Measurements from ENCODE around the gene ATAD1.
"Not testable (repeated sequence)": the region's sequence is repeated elsewhere in the genome, so short reads cannot be mapped to it uniquely, and the experiment has no call there.

Gene ATAD1

GRCh38 chr10:87816163-87816897 lies 1.7 kb downstream of the ATAD1 start:
- Mint-ChIP-seq H3K36me3 (ENCODE audit: insufficient read depth) (peaks cover 32% of the 10 kb centered on the region), H3K27me3 (no peaks in the 10 kb centered on the region), H3K4me3 (peak overlapping the region; percentile 94), H3K9me3 (no peaks in the 10 kb centered on the region), H3K27ac (ENCODE audit: low read depth) (peak overlapping the region; percentile 95), H3K4me1 (peaks cover 47% of the 10 kb centered on the region)
- DNase-seq (ENCODE audit: low spot score in 2 of 2) (no peak), ATAC-seq (replicated peaks; ENCODE audit: extremely low read depth, poor library complexity, severe bottlenecking) (no peak)

DNA sequence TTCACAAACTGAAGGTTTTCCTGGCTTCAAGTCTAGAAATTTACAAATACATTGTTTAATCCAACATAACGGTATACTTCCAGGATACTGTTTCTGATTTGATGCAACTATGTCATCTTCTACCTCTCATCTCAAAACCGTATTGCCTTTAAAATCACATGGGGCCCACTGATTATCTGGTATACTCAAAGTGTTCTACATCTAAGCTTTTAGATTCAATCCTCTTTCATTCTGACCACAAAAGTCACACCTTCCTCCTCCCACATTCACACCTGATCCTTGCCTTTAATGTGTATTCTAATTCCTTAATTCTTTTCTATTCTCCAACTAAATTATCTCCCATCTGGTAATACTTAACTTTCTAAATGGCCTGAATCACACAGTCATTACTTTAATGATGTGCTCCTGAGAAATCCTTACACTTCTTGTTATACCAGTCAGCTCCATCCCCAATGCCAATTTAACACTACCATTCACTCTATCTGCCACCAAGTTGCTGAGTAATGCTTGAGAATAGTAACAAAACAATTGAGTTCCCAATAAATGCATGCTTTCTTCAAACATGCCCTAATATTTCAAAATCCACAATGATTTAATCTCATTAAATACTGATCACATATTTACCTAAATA lies 13.0 kb downstream of the ATAD1 start:
- no peaks in the 10 kb centered on the region for H3K27me3 Mint-ChIP-seq
- no peak overlapping the region for H3K4me3 Mint-ChIP-seq
- peaks cover 13% of the 10 kb centered on the region for H3K36me3 Mint-ChIP-seq (ENCODE audit: insufficient read depth)
- DNase-seq (ENCODE audit: low spot score in 2 of 2) (no peak), ATAC-seq (replicated peaks; ENCODE audit: extremely low read depth, poor library complexity, severe bottlenecking) (no peak)
- H3K9me3 Mint-ChIP-seq = no peaks in the 10 kb centered on the region
- peaks cover 46% of the 10 kb centered on the region for H3K4me1 Mint-ChIP-seq
- H3K27ac Mint-ChIP-seq (ENCODE audit: low read depth) = peak overlapping the region; percentile 62

GRCh38 chr10:87803831-87804230 lies 14.2 kb downstream of the ATAD1 start:
- H3K27me3 Mint-ChIP-seq = no peaks in the 10 kb centered on the region

GRCh38 chr10:87803328-87803727 lies 14.7 kb downstream of the ATAD1 start:
- H3K36me3 Mint-ChIP-seq (ENCODE audit: insufficient read depth) = peaks cover 13% of the 10 kb centered on the region
- H3K9me3 Mint-ChIP-seq = no peaks in the 10 kb centered on the region
- no peaks in the 10 kb centered on the region for H3K27me3 Mint-ChIP-seq
- no peak overlapping the region for H3K27ac Mint-ChIP-seq (ENCODE audit: low read depth)
- DNase-seq (ENCODE audit: low spot score in 2 of 2) = no peak
- ATAC-seq (replicated peaks; ENCODE audit: extremely low read depth, poor library complexity, severe bottlenecking) = no peak
- no peak overlapping the region for H3K4me3 Mint-ChIP-seq
- peaks cover 51% of the 10 kb centered on the region for H3K4me1 Mint-ChIP-seq

More at GRCh38 chr10:87803831-87804230, 14.2 kb downstream of the ATAD1 start:
- ATAC-seq (replicated peaks; ENCODE audit: extremely low read depth, poor library complexity, severe bottlenecking) (no peak), DNase-seq (ENCODE audit: low spot score in 2 of 2) (no peak)
- H3K36me3 Mint-ChIP-seq (ENCODE audit: insufficient read depth) = peaks cover 13% of the 10 kb centered on the region
- no peak overlapping the region for H3K4me3 Mint-ChIP-seq
- H3K4me1 Mint-ChIP-seq = peaks cover 48% of the 10 kb centered on the region
- no peak overlapping the region for H3K27ac Mint-ChIP-seq (ENCODE audit: low read depth)
- H3K9me3 Mint-ChIP-seq = no peaks in the 10 kb centered on the region

- H3K9me3 Mint-ChIP-seq; H3K27me3 Mint-ChIP-seq; DNase-seq (ENCODE audit: low spot score in 2 of 2); H3K4me3 Mint-ChIP-seq; ATAC-seq (replicated peaks; ENCODE audit: extremely low read depth, poor library complexity, severe bottlenecking); H3K27ac Mint-ChIP-seq (ENCODE audit: low read depth): not testable (repeated sequence)
- H3K36me3 Mint-ChIP-seq (ENCODE audit: insufficient read depth) = peaks cover 15% of the 10 kb centered on the region
- peaks cover 61% of the 10 kb centered on the region for H3K4me1 Mint-ChIP-seq
Observed at GRCh38 chr10:87801813-87802435, 16.1 kb downstream of the ATAD1 start.

DNA sequence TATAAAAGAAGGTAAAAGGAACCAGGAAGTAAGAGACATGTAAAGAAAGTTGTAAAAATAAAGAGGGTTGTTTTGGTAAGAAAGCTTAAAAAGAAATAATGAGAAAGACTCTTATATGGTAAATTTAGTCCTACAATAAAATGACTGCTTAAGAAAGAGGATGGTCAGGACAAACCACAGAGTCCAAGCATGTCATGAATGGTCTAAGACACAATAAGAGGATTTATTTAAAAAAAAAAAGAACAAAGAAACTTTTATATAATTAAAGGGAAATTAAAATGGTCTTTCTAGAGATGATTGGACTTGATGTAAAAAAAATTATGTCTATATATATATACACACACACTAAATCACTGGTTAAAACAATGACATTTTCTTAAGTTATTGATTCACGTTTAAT lies 18.2 kb downstream of the ATAD1 start:
- Mint-ChIP-seq H3K36me3 (ENCODE audit: insufficient read depth) (peaks cover 10% of the 10 kb centered on the region), H3K4me3 (no peak overlapping the region), H3K4me1 (peaks cover 46% of the 10 kb centered on the region), H3K27me3 (no peaks in the 10 kb centered on the region), H3K27ac (ENCODE audit: low read depth) (no peak overlapping the region), H3K9me3 (no peaks in the 10 kb centered on the region)
- ATAC-seq (replicated peaks; ENCODE audit: extremely low read depth, poor library complexity, severe bottlenecking) (no peak), DNase-seq (ENCODE audit: low spot score in 2 of 2) (no peak)

DNA sequence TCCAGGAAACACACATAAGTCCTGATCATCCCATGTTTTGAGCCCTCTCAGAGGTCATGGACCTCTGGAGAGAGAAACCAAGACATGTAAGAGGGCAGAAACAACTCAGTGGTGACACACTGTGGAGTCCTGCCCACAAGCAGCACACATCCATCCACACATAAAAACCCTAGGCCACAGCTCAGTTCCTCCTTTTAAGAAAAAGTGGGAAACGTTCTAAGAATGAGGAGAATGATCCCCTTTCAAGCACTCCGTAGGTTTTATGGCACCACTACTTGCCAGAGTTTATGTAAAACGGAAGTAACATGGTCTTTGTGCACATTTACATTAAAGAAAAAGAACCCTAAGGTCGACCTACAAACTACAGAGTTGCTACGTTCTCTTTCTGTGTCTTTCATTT lies 19.9 kb downstream of the ATAD1 start:
- no peak for ATAC-seq (replicated peaks; ENCODE audit: extremely low read depth, poor library complexity, severe bottlenecking)
- no peak for DNase-seq (ENCODE audit: low spot score in 2 of 2)
- H3K27ac Mint-ChIP-seq (ENCODE audit: low read depth) = no peak overlapping the region
- no peaks in the 10 kb centered on the region for H3K27me3 Mint-ChIP-seq
- no peaks in the 10 kb centered on the region for H3K9me3 Mint-ChIP-seq
- H3K4me1 Mint-ChIP-seq = peaks cover 51% of the 10 kb centered on the region
- H3K36me3 Mint-ChIP-seq (ENCODE audit: insufficient read depth) = peaks cover 8% of the 10 kb centered on the region
- peak overlapping the region; percentile 34 for H3K4me3 Mint-ChIP-seq

DNA sequence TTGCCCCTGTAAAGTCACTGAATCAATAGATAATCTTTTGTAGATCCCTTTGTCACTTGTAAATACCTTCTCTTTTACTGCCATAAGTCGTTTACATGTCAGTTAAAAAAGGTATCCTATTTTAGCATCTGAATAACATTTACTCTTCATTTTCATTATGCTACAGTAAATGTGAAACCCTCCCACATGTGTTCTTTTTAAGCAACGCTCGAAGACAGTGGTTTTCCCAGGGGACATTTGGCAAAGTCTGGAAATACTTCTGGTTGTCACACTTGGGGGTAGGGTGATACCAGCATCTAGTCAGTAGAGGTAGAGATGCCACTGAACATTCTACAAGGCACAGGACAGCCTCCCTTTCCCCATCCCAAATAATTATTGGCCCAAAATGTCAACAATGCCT lies 23.7 kb downstream of the ATAD1 start:
- no peak for ATAC-seq (replicated peaks; ENCODE audit: extremely low read depth, poor library complexity, severe bottlenecking)
- H3K36me3 Mint-ChIP-seq (ENCODE audit: insufficient read depth) = peaks cover 23% of the 10 kb centered on the region

GRCh38 chr10:87790185-87790584 lies 27.8 kb downstream of the ATAD1 start:
- Mint-ChIP-seq H3K4me1 (peaks cover 17% of the 10 kb centered on the region), H3K27me3 (no peaks in the 10 kb centered on the region), H3K9me3 (no peaks in the 10 kb centered on the region), H3K27ac (ENCODE audit: low read depth) (no peak overlapping the region), H3K4me3 (no peak overlapping the region), H3K36me3 (ENCODE audit: insufficient read depth) (peaks cover 39% of the 10 kb centered on the region)
- ATAC-seq (replicated peaks; ENCODE audit: extremely low read depth, poor library complexity, severe bottlenecking) (no peak), DNase-seq (ENCODE audit: low spot score in 2 of 2) (no peak)

More for the DNA sequence above, 23.7 kb downstream of the ATAD1 start:
- no peak for DNase-seq (ENCODE audit: low spot score in 2 of 2)
- Mint-ChIP-seq H3K27me3 (no peaks in the 10 kb centered on the region), H3K4me1 (peaks cover 40% of the 10 kb centered on the region), H3K4me3 (no peak overlapping the region), H3K27ac (ENCODE audit: low read depth) (peak overlapping the region; percentile 80), H3K9me3 (no peaks in the 10 kb centered on the region)

- ATAC-seq (replicated peaks; ENCODE audit: extremely low read depth, poor library complexity, severe bottlenecking) (no peak), DNase-seq (ENCODE audit: low spot score in 2 of 2) (no peak)
- Mint-ChIP-seq H3K27me3 (no peaks in the 10 kb centered on the region), H3K36me3 (ENCODE audit: insufficient read depth) (peaks cover 47% of the 10 kb centered on the region), H3K27ac (ENCODE audit: low read depth) (no peak overlapping the region), H3K4me3 (no peak overlapping the region), H3K9me3 (no peaks in the 10 kb centered on the region), H3K4me1 (peaks cover 19% of the 10 kb centered on the region)
Observed at GRCh38 chr10:87786421-87786820, 31.6 kb downstream of the ATAD1 start.

- no peak for DNase-seq (ENCODE audit: low spot score in 2 of 2)
- Mint-ChIP-seq H3K27me3 (no peaks in the 10 kb centered on the region), H3K4me1 (peaks cover 19% of the 10 kb centered on the region), H3K36me3 (ENCODE audit: insufficient read depth) (peaks cover 39% of the 10 kb centered on the region), H3K4me3 (no peak overlapping the region), H3K27ac (ENCODE audit: low read depth) (peak overlapping the region; percentile 13), H3K9me3 (no peaks in the 10 kb centered on the region)
- ATAC-seq (replicated peaks; ENCODE audit: extremely low read depth, poor library complexity, severe bottlenecking) = no peak
Observed at GRCh38 chr10:87782721-87783120, 35.3 kb downstream of the ATAD1 start.

DNA sequence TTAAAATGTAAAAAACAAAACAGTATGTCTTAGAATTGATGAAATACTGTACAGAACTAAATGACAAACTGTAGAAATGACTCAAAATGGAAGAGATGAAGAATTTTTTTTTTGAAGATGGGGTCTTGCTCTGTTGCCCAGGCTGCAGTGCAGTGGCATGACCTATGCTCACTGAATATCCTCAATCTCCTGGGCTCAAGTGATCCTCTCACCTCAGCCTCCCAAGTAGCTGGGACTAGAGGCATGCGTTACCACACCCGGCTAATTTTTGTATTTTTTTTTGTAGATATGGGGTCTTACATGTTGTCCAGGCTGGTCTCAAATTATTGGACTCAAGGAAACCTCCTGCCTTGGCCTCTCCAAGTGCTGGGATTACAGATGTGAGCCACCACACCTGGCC lies 36.5 kb downstream of the ATAD1 start:
- peaks cover 40% of the 10 kb centered on the region for H3K36me3 Mint-ChIP-seq (ENCODE audit: insufficient read depth)
- no peaks in the 10 kb centered on the region for H3K9me3 Mint-ChIP-seq

DNA sequence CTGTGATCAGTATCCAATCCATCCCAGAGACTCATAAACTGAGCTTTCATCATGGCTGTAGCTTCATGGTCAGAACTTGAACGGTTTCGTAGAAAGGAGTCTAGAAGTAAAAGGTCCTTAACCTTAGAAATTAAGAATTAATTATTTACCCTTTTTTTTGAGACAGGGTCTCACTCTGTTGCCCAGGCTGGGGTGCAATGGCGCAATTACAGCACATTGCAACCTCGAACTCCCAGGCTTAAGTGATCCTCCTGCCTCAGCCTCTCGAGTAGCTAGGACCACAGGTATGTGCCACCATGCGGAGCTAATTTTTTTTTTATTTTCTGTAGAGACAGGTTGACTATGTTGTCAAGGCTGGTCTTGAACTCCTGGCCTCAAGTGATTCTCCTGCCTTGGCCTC lies 41.7 kb downstream of the ATAD1 start:
- ATAC-seq (replicated peaks; ENCODE audit: extremely low read depth, poor library complexity, severe bottlenecking) = no peak
- DNase-seq (ENCODE audit: low spot score in 2 of 2) = no peak
- Mint-ChIP-seq H3K4me1 (peaks cover 6% of the 10 kb centered on the region), H3K36me3 (ENCODE audit: insufficient read depth) (peaks cover 45% of the 10 kb centered on the region), H3K27me3 (no peaks in the 10 kb centered on the region), H3K9me3 (no peaks in the 10 kb centered on the region), H3K27ac (ENCODE audit: low read depth) (no peak overlapping the region), H3K4me3 (no peak overlapping the region)

More for the DNA sequence above, 36.5 kb downstream of the ATAD1 start:
- DNase-seq (ENCODE audit: low spot score in 2 of 2) (no peak), ATAC-seq (replicated peaks; ENCODE audit: extremely low read depth, poor library complexity, severe bottlenecking) (no peak)
- H3K27me3 Mint-ChIP-seq = no peaks in the 10 kb centered on the region
- no peak overlapping the region for H3K4me3 Mint-ChIP-seq
- H3K4me1 Mint-ChIP-seq = peaks cover 19% of the 10 kb centered on the region
- no peak overlapping the region for H3K27ac Mint-ChIP-seq (ENCODE audit: low read depth)
